IMR-90 (cell line): ENCODE measurements around the gene SEC61B. TPM values are rescaled to one million over a fixed set of nuclear protein-coding genes. Genes with fewer than 3 reads are reported as not detected.

Experiments used
- ATAC-seq: fragments of 200-7000 bp; cut with Tn5 transposase; 2 replicates; pipeline ENCODE4 v1.9.1; 2020; ENCODE audit warnings: low read depth, mild to moderate bottlenecking, moderate library complexity
- BruUV-seq: library from RNA; stranded (reverse); fragments of 400-500 nt; replicated peaks from 2 replicates; lab custom pipeline; 2021; lab: Mats Ljungman, UMichigan
- CTCF ChIA-PET: fragments of 300-600 bp; formaldehyde crosslinking; extraction: SDS; loops from one replicate; lab custom pipeline; 2021; ENCODE audit warnings: antibody characterized with exemption; lab: Yijun Ruan, JAX
- POLR2A ChIA-PET: fragments of 300-600 bp; sonication (Branson Sonifier 250); formaldehyde crosslinking; loops from one replicate; lab custom pipeline; 2022; ENCODE audit warnings: antibody characterized with exemption; ENCODE audit not compliant: unreplicated experiment; lab: Charles Lee
- DNase-seq: peaks from one replicate; pipeline ENCODE4 v3.0.0; 2013
- H2AFZ ChIP-seq: replicated peaks from 2 replicates; pipeline ENCODE3; 2013; ENCODE audit warnings: low read length, mild to moderate bottlenecking; ENCODE audit not compliant: poor library complexity
- H2AK5ac ChIP-seq: 2 replicates; pipeline ENCODE4 v1.6.1; 2013; ENCODE audit warnings: low read depth, low read length, inconsistent platforms
- H2AK9ac ChIP-seq: replicated peaks from 2 replicates; pipeline ENCODE3; 2013; ENCODE audit warnings: mild to moderate bottlenecking, low read depth, low read length, moderate library complexity; ENCODE audit not compliant: poor library complexity
- H2BK120ac ChIP-seq: 2 replicates; pipeline ENCODE4 v1.6.1; 2013; ENCODE audit warnings: low read depth, low read length, inconsistent platforms
- H2BK15ac ChIP-seq: 3 replicates; pipeline ENCODE4 v1.6.1; 2013; ENCODE audit warnings: low read depth, low read length, inconsistent platforms
- H2BK20ac ChIP-seq: 2 replicates; pipeline ENCODE4 v1.6.1; 2013; ENCODE audit warnings: low read depth, mild to moderate bottlenecking, inconsistent platforms, low read length, moderate library complexity
- H2BK5ac ChIP-seq: 2 replicates; pipeline ENCODE4 v1.6.1; 2013; ENCODE audit warnings: mild to moderate bottlenecking, low read depth, low read length, inconsistent platforms; ENCODE audit not compliant: poor library complexity, severe bottlenecking
- H3K14ac ChIP-seq: replicated peaks from 2 replicates; pipeline ENCODE4 v1.6.1; 2013; ENCODE audit warnings: low read depth, low read length, inconsistent platforms
- H3K18ac ChIP-seq: 2 replicates; pipeline ENCODE4 v1.6.1; 2013; ENCODE audit warnings: low read depth, low read length, control low read depth
- H3K23ac ChIP-seq: 2 replicates; pipeline ENCODE4 v1.6.1; 2013; ENCODE audit warnings: low read depth, low read length, inconsistent platforms
- H3K27ac ChIP-seq: 2 replicates; pipeline ENCODE4 v1.5.1; 2013; ENCODE audit warnings: mild to moderate bottlenecking, control low read depth, low read length; ENCODE audit not compliant: insufficient read depth
- H3K27me3 ChIP-seq: 2 replicates; pipeline ENCODE4 v1.6.1; 2013; ENCODE audit warnings: low read length; ENCODE audit not compliant: control insufficient read depth, insufficient read depth
- H3K36me3 ChIP-seq: 2 replicates; pipeline ENCODE4 v1.6.1; 2013; ENCODE audit warnings: low read length, mixed read lengths; ENCODE audit not compliant: control insufficient read depth, insufficient read depth
- H3K4ac ChIP-seq: 2 replicates; pipeline ENCODE4 v1.6.1; 2013; ENCODE audit warnings: low read depth, low read length, inconsistent platforms
- H3K4me1 ChIP-seq: 2 replicates; pipeline ENCODE4 v1.6.1; 2013; ENCODE audit warnings: low read length, mixed read lengths; ENCODE audit not compliant: control insufficient read depth, insufficient read depth
- H3K4me2 ChIP-seq: 2 replicates; pipeline ENCODE4 v1.6.1; 2013; ENCODE audit warnings: low read depth, mild to moderate bottlenecking, control low read depth, low read length, moderate library complexity
- H3K4me3 ChIP-seq: 2 replicates; pipeline ENCODE4 v1.5.1; 2013; ENCODE audit warnings: low read depth, mild to moderate bottlenecking, control low read depth, low read length, moderate library complexity; ENCODE audit not compliant: insufficient read depth
- H3K56ac ChIP-seq: 2 replicates; pipeline ENCODE4 v1.6.1; 2013; ENCODE audit warnings: low read length, inconsistent platforms; ENCODE audit not compliant: insufficient read depth; ENCODE audit errors: extremely low read depth
- H3K79me1 ChIP-seq, 2 experiments: 2 replicates each; pipeline ENCODE4 v1.6.1; 2013; ENCODE audit warnings: low read length in 2 of 2, inconsistent platforms in 1 of 2, low read depth in 1 of 2
- H3K9ac ChIP-seq: 2 replicates; pipeline ENCODE4 v1.6.1; 2013; ENCODE audit warnings: low read depth, low read length, control low read depth
- H3K9me1 ChIP-seq: 2 replicates; pipeline ENCODE4 v1.6.1; 2013; ENCODE audit warnings: low read length, inconsistent platforms; ENCODE audit not compliant: insufficient read depth
- H3K9me3 ChIP-seq: 2 replicates; pipeline ENCODE4 v1.6.1; 2013; ENCODE audit warnings: low read length; ENCODE audit not compliant: control insufficient read depth, insufficient read depth
- H4K20me1 ChIP-seq: 2 replicates; pipeline ENCODE4 v1.6.1; 2013; ENCODE audit warnings: low read length, inconsistent platforms; ENCODE audit not compliant: insufficient read depth
- H4K5ac ChIP-seq: 2 replicates; pipeline ENCODE4 v1.6.1; 2013; ENCODE audit warnings: mild to moderate bottlenecking, low read depth, low read length, control low read depth
- H4K8ac ChIP-seq, 2 experiments: 2 replicates each; pipeline ENCODE4 v1.6.1; 2013; ENCODE audit warnings: low read depth in 2 of 2, low read length in 2 of 2, control low read depth in 1 of 2, inconsistent platforms in 1 of 2
- H4K91ac ChIP-seq: 2 replicates; pipeline ENCODE4 v1.6.1; 2013; ENCODE audit warnings: low read depth, low read length, inconsistent platforms; ENCODE audit not compliant: insufficient read depth
- BHLHE40 ChIP-seq: fragments of 150-350 bp; IDR thresholded peaks from 2 replicates; pipeline ENCODE4 v1.6.1; 2016; ENCODE audit warnings: mild to moderate bottlenecking, low read depth, low read length
- CEBPB ChIP-seq: IDR thresholded peaks from 2 replicates; pipeline ENCODE4 v1.6.1; 2012; ENCODE audit warnings: low read depth, low read length, improper control_type of control experiment
- CHD1 ChIP-seq: IDR thresholded peaks from 2 replicates; pipeline ENCODE4 v1.6.1; 2012; ENCODE audit warnings: low read depth, low read length, improper control_type of control experiment
- FOS ChIP-seq: fragments of 150-350 bp; IDR thresholded peaks from 2 replicates; pipeline ENCODE4 v1.6.1; 2016; ENCODE audit warnings: low read depth, low read length
- MAFK ChIP-seq: IDR thresholded peaks from 2 replicates; pipeline ENCODE4 v1.6.1; 2012; ENCODE audit warnings: low read depth, low read length, improper control_type of control experiment
- MAZ ChIP-seq: IDR thresholded peaks from 2 replicates; pipeline ENCODE4 v1.6.1; 2012; ENCODE audit warnings: low read depth, mild to moderate bottlenecking, low read length, improper control_type of control experiment, moderate library complexity, borderline replicate concordance
- MXI1 ChIP-seq: IDR thresholded peaks from 2 replicates; pipeline ENCODE4 v1.6.1; 2012; ENCODE audit warnings: low read depth, mild to moderate bottlenecking, low read length, moderate library complexity, borderline replicate concordance
- NFE2L2 ChIP-seq: fragments of 150-350 bp; IDR thresholded peaks from 2 replicates; pipeline ENCODE4 v1.6.1; 2016; ENCODE audit warnings: low read depth, mild to moderate bottlenecking, low read length
- POLR2A ChIP-seq: IDR thresholded peaks from 2 replicates; pipeline ENCODE4 v1.6.1; 2012; ENCODE audit warnings: mild to moderate bottlenecking, low read depth, low read length
- RAD21 ChIP-seq: IDR thresholded peaks from 2 replicates; pipeline ENCODE4 v1.6.1; 2012; ENCODE audit warnings: low read length, improper control_type of control experiment
- RCOR1 ChIP-seq: IDR thresholded peaks from 2 replicates; pipeline ENCODE4 v1.6.1; 2012; ENCODE audit warnings: mild to moderate bottlenecking, low read length, improper control_type of control experiment; ENCODE audit not compliant: insufficient replicate concordance
- RFX5 ChIP-seq: IDR thresholded peaks from 2 replicates; pipeline ENCODE4 v1.8.0; 2012; ENCODE audit warnings: low read depth, mild to moderate bottlenecking, low read length, moderate library complexity
- SMC3 ChIP-seq: fragments of 150-350 bp; IDR thresholded peaks from 2 replicates; pipeline ENCODE4 v1.6.1; 2016; ENCODE audit warnings: low read depth, mild to moderate bottlenecking, antibody characterized with exemption, low read length, moderate library complexity
- WGBS, 2 experiments: methylation state at CpG; one replicate each; pipeline versions ENCODE4 v1.1.5 to v1.1.7; 2013; ENCODE audit warnings: missing lambda C conversion rate in 2 of 2; ENCODE audit not compliant: insufficient read length in 1 of 2; ENCODE audit errors: extremely low coverage in 2 of 2; 5-methylcytosine and 5-hydroxymethylcytosine counted together
- dilution Hi-C: fragments of 300-500 bp; cut with HindIII; formaldehyde crosslinking; loops from one replicate; pipeline ENCODE4 v1.14.3; 2018; ENCODE audit warnings: low sequenced_read_pairs; ENCODE audit not compliant: unreplicated experiment
- in situ Hi-C: fragments of 300-500 bp; cut with MboI; formaldehyde crosslinking; loops from 3 replicates; pipeline ENCODE4 v1.14.3; 2019; ENCODE audit warnings: low sequenced_read_pairs, inconsistent platforms, mixed read lengths
- intact Hi-C: fragments of 100-400 bp; cut with micrococcal nuclease; formaldehyde crosslinking; loops from 2 replicates; pipeline ENCODE4 v1.10.0; 2022
- polyA plus RNA-seq, 3 experiments: library from polyadenylated mRNA; depleted of rRNA; stranded (reverse); fragments of >200 nt; gene quantifications; 2 replicates each; pipeline ENCODE4 v1.2.3, GENCODE V29; 2012; ENCODE audit warnings: low replicate concordance in 1 of 3
- total RNA-seq: library from RNA; depleted of rRNA; stranded (reverse); fragments of >200 nt; gene quantifications from 2 replicates; pipeline ENCODE4 v1.2.3, GENCODE V29; 2012
- TF ChIP-seq, protein P1 (sequence below): fragments of 150-350 bp; IDR thresholded peaks from 2 replicates; pipeline ENCODE4 v1.6.1; 2016; ENCODE audit warnings: low read depth, mild to moderate bottlenecking, low read length, moderate library complexity, borderline replicate concordance
- TF ChIP-seq, protein P2 (sequence below): fragments of 150-350 bp; IDR thresholded peaks from 2 replicates; pipeline ENCODE4 v1.6.1; 2017; ENCODE audit warnings: mild to moderate bottlenecking, antibody characterized with exemption, low read length, low read depth
- TF ChIP-seq, protein P3 (sequence below): conservative IDR thresholded peaks from 2 replicates; pipeline ENCODE4 v1.5.1; 2012; ENCODE audit warnings: mild to moderate bottlenecking, low read depth, low read length, improper control_type of control experiment

The SEC61B gene
- total and polyA plus RNA-seq, 2 of the 4 experiments (the other 2 are of a cell fraction) = 180 to 281 TPM

DNA sequence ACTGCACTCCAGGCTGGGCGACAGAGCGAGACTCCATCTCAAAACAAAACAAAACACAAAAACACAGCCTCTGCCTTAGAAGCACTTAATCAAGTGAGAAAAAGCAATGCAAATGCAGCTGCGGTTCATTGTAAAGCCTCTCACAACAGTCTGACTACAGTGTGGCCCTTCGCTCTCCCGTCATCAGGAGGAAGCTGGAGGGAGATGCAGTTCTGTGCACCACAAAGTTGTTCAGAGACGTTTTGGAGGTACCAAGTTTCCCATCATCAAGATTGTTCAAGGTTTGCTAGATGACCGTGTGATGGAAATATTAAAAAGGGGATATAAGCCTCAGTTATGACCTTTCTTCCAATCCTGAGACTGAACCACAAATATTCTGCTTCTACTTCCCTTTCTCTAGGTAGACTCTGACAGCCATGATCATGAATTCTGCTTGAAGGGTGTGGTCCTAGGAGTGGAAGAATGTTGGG lies 40.9 kb downstream of the SEC61B start:
- Histone ChIP-seq H3K4me3 (no peak overlapping the region), H4K5ac (no peak overlapping the region), H2BK5ac (no peak overlapping the region), H2AFZ (no peak overlapping the region), H3K9me1 (peaks cover 2% of the 10 kb centered on the region; the same call in 1 of the 2 replicates), H3K36me3 (no peaks in the 10 kb centered on the region), H2AK5ac (no peak overlapping the region), H2BK15ac (no peak overlapping the region), H2BK20ac (no peak overlapping the region), H4K8ac (no peak overlapping the region), H3K23ac (no peak overlapping the region), H3K27ac (no peak overlapping the region), H4K91ac (no peak overlapping the region), H3K4me2 (no peak overlapping the region), H3K79me1 (no peaks in the 10 kb centered on the region), H3K4me1 (peaks cover 5% of the 10 kb centered on the region), H3K9me3 (no peaks in the 10 kb centered on the region), H4K20me1 (no peaks in the 10 kb centered on the region), H3K9ac (no peak overlapping the region), H3K56ac (no peak overlapping the region), H2AK9ac (no peak overlapping the region), H2BK120ac (no peak overlapping the region), H3K4ac (no peak overlapping the region), H3K14ac (no peak overlapping the region), H3K27me3 (no peaks in the 10 kb centered on the region), H3K18ac (no peak overlapping the region)
- intact Hi-C loops = loop anchor here (10.0 kb wide), 4 partner anchors 78 to 1332 kb away; partner anchors contain the start of gene STX17
- no peak for ATAC-seq
- DNase-seq = no peak
- ChIA-PET CTCF (no interaction called here), POLR2A (no interaction called here)
- TF ChIP-seq, protein P1, sequence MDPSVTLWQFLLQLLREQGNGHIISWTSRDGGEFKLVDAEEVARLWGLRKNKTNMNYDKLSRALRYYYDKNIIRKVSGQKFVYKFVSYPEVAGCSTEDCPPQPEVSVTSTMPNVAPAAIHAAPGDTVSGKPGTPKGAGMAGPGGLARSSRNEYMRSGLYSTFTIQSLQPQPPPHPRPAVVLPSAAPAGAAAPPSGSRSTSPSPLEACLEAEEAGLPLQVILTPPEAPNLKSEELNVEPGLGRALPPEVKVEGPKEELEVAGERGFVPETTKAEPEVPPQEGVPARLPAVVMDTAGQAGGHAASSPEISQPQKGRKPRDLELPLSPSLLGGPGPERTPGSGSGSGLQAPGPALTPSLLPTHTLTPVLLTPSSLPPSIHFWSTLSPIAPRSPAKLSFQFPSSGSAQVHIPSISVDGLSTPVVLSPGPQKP = no peak
- TF ChIP-seq SMC3 (no peak), CEBPB (no peak), CHD1 (no peak), FOS (no peak), RFX5 (no peak), MAFK (no peak), MAZ (no peak), MXI1 (no peak), RCOR1 (no peak), BHLHE40 (no peak), POLR2A (no peak), RAD21 (no peak), NFE2L2 (no peak)
- TF ChIP-seq, protein P2, sequence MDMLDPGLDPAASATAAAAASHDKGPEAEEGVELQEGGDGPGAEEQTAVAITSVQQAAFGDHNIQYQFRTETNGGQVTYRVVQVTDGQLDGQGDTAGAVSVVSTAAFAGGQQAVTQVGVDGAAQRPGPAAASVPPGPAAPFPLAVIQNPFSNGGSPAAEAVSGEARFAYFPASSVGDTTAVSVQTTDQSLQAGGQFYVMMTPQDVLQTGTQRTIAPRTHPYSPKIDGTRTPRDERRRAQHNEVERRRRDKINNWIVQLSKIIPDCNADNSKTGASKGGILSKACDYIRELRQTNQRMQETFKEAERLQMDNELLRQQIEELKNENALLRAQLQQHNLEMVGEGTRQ = no peak
- TF ChIP-seq, protein P3, sequence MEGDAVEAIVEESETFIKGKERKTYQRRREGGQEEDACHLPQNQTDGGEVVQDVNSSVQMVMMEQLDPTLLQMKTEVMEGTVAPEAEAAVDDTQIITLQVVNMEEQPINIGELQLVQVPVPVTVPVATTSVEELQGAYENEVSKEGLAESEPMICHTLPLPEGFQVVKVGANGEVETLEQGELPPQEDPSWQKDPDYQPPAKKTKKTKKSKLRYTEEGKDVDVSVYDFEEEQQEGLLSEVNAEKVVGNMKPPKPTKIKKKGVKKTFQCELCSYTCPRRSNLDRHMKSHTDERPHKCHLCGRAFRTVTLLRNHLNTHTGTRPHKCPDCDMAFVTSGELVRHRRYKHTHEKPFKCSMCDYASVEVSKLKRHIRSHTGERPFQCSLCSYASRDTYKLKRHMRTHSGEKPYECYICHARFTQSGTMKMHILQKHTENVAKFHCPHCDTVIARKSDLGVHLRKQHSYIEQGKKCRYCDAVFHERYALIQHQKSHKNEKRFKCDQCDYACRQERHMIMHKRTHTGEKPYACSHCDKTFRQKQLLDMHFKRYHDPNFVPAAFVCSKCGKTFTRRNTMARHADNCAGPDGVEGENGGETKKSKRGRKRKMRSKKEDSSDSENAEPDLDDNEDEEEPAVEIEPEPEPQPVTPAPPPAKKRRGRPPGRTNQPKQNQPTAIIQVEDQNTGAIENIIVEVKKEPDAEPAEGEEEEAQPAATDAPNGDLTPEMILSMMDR = no peak
- in situ Hi-C loops = loop anchor here (25.0 kb wide), 3 partner anchors 549 to 949 kb away; partner anchors contain the start of gene NR4A3
- BruUV-seq = no TSS peak
- dilution Hi-C loops = no loop called here
- 83% methylated on average over 2 of the region's 7 CpGs; no CpG with 5 or more reads in 1 of the 2 experiments for WGBS, 2 experiments
